HepG2 (cell line): Measurements from ENCODE around the gene SPTBN5.

Experiments
- JUN ChIP-seq: sonication (generic); formaldehyde crosslinking; IDR thresholded peaks from 2 replicates; pipeline ENCODE4 v1.4.0; 2020; ENCODE audit warnings: mild to moderate bottlenecking, missing genetic modification reagents
- NCOA1 ChIP-seq: sonication (generic); formaldehyde crosslinking; IDR thresholded peaks from 2 replicates; pipeline ENCODE4 v1.9.0; 2021; ENCODE audit warnings: missing genetic modification reagents
- REPIN1 ChIP-seq: sonication (generic); formaldehyde crosslinking; IDR thresholded peaks from 2 replicates; pipeline ENCODE4 v1.8.0; 2022; ENCODE audit warnings: missing genetic modification reagents, low read depth, mild to moderate bottlenecking, borderline replicate concordance
- ZHX1 ChIP-seq: sonication (generic); formaldehyde crosslinking; IDR thresholded peaks from 2 replicates; pipeline ENCODE4 v1.8.1; 2022; ENCODE audit warnings: low read depth, mild to moderate bottlenecking, missing genetic modification reagents

GRCh38 chr15:41911691-41912345 is 18.0 kb upstream of the SPTBN5 start:
- TF ChIP-seq JUN (CRISPR knock-in tag) (no peak), REPIN1 (no peak), NCOA1 (CRISPR knock-in tag) (no peak), ZHX1 (CRISPR knock-in tag) (no peak)
